GM21619 (cell line): ENCODE data around the gene CDADC1.
A peak's percentile ranks its signal among the peaks of the same experiment; 100 is the strongest.
"Not testable (repeated sequence)": the region's sequence is repeated elsewhere in the genome, so short reads cannot be mapped to it uniquely, and the experiment has no call there.

Experiments
- ATAC-seq: cut with Tn5 transposase; IDR thresholded peaks from one replicate; pipeline ENCODE4 v1.9.1; 2021; ENCODE audit not compliant: unreplicated experiment

The CDADC1 gene

GRCh38 chr13:49292742-49293486, 45.2 kb downstream of the CDADC1 start:
- no peak for ATAC-seq

- ATAC-seq: not testable (repeated sequence)
These were observed 47.0 kb downstream of the CDADC1 start for GRCh38 chr13:49294723-49295122.

DNA sequence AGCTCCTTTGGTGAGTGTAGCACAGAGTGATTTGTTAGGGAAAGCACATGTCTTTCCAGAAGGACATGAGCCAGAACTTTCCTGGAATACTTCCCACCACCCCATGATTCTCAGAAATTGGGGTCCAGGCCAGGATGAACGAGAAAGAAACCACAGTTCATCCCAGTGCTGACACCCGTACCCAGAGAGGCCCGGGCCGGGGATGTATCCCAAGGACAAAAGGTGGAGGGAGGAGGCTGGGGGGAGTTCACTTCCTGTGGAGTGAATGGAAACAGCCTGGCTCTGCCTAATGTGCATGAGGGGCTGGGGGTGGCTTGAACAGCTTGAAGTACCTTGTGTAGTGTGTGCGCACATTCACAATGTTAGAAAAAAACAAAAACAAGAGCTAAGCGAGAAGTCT, 47.5 kb downstream of the CDADC1 start:
- no peak for ATAC-seq

GRCh38 chr13:49296659-49297058, 48.9 kb downstream of the CDADC1 start:
- no peak for ATAC-seq

DNA sequence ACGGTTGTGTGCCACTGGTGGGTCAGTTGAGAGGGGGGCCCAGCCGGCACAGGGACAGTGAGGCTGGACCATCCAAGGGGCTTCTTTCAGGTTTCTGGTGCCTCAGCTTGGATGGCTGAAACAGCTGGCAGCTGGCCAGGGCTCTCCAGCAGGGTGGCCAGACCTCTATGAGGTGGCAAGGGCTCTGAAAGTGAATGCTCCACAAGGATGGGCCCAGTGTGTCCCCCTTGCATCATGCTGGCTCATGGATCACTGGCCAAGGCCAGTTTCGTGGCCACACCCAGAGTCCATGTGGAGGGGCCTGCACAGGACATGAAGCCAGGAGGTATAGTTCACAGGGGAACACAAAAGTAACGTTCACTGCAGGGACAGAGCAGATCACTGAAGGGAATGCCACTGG, 49.6 kb downstream of the CDADC1 start:
- ATAC-seq: no peak

- no peak for ATAC-seq
These were observed 50.7 kb downstream of the CDADC1 start for GRCh38 chr13:49298416-49298815.

DNA sequence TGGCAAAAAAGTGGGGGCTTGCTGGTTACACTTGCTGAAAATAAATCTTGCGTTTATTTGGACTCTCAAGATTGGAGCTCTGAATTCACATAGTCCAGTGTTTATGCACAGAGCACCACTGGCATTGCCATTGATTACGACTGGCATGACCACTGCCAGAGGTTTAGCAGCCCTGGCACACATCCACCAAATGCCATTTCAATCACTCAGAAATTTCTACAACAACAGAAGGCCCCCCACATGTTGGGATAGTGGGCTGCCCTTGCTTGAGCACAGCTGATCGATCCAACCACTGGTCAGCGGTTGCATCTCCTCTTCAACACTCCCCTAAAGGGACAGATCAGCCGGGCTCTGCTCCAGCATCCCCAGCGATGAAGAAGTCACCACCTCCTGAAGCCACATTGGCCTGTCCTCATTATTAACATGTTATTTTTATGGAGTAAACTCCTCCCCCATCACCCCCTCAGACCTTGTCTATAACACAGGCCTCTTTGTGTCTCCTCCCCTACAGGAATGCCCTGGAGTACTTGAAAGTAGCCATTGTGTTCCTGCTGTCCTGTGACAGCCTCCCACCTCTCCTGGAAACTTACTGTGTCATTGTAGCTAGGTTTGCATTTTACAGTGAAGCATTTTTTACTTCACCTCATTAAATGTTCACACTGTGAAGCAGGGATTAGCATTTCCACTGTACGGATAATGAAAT, 51.3 kb downstream of the CDADC1 start:
- no peak for ATAC-seq

DNA sequence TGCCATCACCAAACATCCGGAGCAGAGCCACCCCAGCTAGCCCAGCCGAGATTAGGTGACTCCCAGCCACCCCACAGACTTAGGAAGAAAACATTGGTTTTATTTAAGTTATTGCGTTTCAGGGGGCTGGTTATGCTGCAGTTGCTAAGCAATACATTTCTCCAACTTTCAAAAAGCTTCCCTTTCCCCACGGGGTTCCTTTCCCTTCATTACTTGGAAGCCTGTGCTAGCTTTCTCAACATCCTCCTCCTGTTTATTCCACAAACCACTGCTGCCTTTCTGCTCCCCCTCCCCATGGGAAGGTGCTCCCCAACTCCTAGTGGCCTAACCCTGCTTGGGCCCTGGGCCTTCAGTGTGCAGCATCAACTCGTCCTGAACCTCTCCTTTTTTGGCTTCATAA, 52.6 kb downstream of the CDADC1 start:
- no peak for ATAC-seq

DNA sequence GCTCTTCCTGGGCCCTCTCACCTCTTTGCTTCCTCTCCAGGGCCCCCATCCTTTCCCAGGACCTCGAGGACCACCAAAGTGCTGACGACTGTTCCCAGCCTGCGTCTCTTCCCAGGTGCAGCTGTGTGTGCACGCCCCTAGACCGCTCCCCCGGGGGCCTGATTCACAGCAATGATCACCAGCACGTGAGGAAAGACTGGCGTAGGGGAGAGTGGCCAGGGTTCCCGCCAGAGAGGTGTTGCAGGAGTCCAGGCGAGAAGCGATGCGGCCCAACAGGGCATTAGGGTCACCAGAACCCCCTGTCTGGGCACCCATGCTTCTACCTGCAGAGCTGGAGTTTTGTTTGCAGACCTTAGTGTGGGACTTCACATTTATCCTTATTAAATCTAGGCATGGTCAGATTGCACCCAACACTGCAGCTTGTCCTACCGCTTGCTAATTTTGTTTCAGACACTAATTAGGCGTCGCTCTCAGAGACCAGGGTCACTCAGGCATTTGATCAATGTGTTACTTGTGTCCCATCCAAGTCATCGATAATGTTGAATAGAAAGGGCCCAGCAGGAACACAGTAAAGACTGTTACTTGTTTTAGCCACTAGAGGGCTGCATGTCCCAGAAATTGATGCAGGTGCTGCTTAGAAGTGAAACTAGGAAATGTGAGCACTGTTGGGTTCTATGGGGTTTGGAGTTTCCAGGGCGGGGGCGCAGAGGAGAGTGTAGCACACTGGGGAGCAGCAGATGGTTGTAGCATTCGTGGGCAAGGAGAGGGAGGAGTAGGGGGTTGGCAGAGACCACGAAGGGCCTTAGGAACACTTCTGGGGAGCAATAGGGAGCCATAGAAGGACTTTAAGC, 53.2 kb downstream of the CDADC1 start:
- ATAC-seq: peak; percentile 86

DNA sequence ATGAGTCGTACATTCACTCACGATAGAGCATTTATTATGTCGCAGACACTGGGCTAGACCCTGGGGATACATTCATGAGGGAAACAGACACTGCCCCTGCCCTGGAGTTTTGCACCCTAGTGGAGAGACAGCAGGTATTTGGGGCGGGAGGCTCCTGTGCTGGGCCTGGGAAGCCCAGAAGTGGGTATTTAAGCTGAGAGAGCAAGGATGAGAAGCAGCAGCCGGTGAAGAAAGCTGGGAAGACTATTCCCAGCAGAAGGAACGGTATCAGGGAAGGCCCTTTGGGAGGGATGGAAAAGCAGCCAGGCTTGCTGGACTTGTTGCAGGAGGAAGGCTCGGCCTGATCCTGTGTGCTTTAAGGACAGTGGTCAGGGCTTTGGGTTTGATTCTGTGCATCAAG, 54.5 kb downstream of the CDADC1 start:
- ATAC-seq: no peak

DNA sequence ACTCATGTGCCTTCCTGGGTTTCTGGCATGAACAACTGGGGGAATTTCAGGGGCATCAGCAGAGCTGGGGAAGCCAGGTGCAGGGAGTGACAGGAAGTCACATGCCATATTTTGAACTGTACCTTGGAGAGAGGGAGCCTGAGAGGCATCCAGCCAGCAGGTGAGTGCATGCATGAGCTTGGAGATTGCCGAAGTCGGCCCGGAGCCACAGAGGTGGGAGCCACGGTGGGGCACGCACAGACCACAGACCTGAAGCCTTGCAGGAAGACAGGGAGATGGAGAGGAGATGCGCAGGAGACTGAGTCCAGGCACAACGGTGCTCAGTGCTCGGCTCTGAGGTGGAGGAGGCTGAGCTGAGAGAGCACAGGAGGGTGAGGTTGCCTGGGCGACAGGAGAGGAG, 55.1 kb downstream of the CDADC1 start:
- no peak for ATAC-seq

GRCh38 chr13:49303533-49304252, 56.0 kb downstream of the CDADC1 start:
- no peak for ATAC-seq

GRCh38 chr13:49304356-49304755, 56.6 kb downstream of the CDADC1 start:
- ATAC-seq: no peak

- ATAC-seq: no peak
These were observed 57.3 kb downstream of the CDADC1 start for GRCh38 chr13:49304763-49305700.

DNA sequence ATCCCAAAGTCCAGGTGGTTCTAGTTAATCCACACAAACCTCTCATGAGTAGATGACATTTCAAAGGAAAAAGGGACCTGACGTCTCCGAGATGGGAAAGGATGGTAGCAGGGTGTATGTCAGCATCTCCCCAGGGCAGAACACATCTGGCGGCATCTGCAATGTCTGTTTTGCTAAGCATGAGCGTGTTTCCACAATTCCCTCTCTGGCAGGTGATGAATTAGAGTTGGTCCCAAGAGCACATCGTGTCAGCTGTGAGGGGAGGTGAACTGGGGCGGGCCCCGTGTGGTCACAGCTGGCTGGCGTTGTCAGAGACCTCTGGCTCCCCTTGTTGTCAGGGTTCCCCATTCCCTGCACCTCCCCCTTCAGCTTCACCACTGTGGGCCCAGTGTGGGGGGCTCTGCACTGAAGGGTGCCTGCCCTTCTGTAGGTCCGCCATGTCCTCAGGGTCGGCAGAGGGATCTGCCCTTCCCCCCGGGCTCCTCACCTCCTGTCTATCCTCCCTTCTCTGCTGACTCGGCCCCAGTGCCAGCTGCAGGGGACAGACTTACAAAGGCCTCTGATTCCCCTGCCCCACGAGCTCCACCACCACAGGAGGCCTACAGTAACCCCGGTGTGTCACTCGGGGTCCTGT, 58.2 kb downstream of the CDADC1 start:
- ATAC-seq: no peak

- ATAC-seq: no peak
These were observed 59.6 kb downstream of the CDADC1 start for GRCh38 chr13:49307365-49307764.

DNA sequence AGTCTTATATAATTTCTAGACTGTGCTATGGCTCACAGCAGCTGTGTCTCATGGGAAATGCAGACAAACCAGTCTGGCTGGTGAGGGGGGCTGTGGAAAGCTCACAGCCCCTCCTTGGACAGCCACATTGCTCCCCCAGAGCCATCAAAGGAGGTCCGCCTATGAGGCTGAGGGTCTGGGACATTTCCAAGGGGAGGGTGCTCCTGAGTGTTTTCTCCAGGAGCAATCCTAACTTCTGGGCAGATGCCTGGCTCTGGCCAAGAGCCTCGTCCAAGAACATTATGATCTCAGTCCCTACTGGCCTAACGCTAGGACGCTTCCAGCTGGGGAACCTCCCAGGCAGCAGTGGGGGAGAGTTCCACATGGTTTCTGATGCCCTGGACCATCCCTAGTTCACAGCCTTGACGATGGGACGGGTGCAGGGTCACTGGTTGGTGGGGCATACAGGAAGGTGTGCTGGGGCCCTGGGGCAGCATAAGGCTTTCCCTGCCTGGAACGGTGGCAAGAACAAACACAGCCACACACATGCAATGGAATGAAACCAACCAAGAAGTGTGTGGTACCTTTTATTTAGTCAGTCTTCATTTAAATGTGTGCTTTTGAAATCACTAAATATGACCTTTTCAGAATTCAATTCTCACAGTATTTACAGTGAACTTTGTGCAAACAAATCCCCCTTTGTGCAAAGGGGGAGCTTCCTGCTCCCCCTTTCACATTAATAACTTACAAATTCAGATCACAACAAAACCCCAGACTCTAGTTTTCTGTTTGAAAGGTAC, 60.6 kb downstream of the CDADC1 start:
- ATAC-seq: no peak

- ATAC-seq: no peak
These were observed 61.2 kb downstream of the CDADC1 start for GRCh38 chr13:49308921-49309408.

DNA sequence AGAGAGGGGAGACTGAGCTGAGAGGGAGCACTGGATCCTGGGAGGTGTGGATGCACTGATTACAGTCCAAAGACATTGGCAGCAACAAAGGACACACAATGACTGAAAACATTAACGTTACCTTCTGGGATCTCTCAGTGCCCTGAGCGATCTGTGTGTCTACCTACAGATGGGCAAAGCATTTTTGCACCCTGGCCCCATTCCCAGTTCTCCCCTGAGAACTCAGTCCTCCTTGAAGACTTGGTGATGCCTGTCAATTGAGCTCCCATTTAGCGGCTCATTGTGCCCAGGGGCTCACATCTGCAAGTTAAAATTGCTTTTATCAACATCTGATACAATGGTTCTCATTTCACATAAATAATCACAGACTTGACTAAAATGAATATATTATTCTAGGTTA, 62.5 kb downstream of the CDADC1 start:
- no peak for ATAC-seq
